ENCODE results near the gene RPLP2. TPM values are rescaled to one million over a fixed set of nuclear protein-coding genes. Genes with fewer than 3 reads are reported as not detected.

The RPLP2 gene
- total RNA-seq, 1 experiment from 2014 or later, result 3,468 TPM

GRCh38 chr11:774873-775592 lies 34.7 kb upstream of the RPLP2 start:
- Histone ChIP-seq H3K36me3 (ENCODE audit: control insufficient read depth, insufficient read depth, low read length) (no peaks in the 10 kb centered on the region), H3K27ac (ENCODE audit: low read length) (peak overlapping the region; percentile 93), H3K4me1 (ENCODE audit: control insufficient read depth, insufficient read depth, low read length) (peaks cover 42% of the 10 kb centered on the region), H3K4me3 (ENCODE audit: low read depth in 2 of 2, low read length in 2 of 2) (peak overlapping the region; percentile 89 to 96), H3K9me3 (ENCODE audit: control insufficient read depth, insufficient read depth, low read depth, low read length) (no peaks in the 10 kb centered on the region), H3K27me3 (ENCODE audit: control insufficient read depth, insufficient read depth, low read length) (no peaks in the 10 kb centered on the region)
- no peak for ATAC-seq
- in situ Hi-C loops (cut with HindIII; ENCODE audit: low pct_unique_long_range_greater_than_20kb, low sequenced_read_pairs), result no loop called here
- TF ChIP-seq TCF7L2 (IDR thresholded peaks at IDR 0.05; ENCODE audit: low read depth, low read length) (no peak), SIN3A (IDR thresholded peaks at IDR 0.05; ENCODE audit: borderline replicate concordance, insufficient read depth, low read depth, low read length) (0 out of 2 replicates have a peak, but pooled peaks have one; percentile 22), REST (IDR thresholded peaks at IDR 0.05; ENCODE audit: insufficient read depth in 1 of 2, low read depth in 2 of 2, low read length in 1 of 2) (no peak), POLR2AphosphoS5 (IDR thresholded peaks at IDR 0.05; ENCODE audit: low read depth, low read length) (no peak; the same call in none of the 2 replicates), CTCF (IDR thresholded peaks at IDR 0.05) (no peak)
- no TSS peak for BruUV-seq (replicated peaks)
- intact Hi-C loops (cut with micrococcal nuclease; ENCODE audit: unreplicated experiment), result no loop called here
- ChIA-PET CTCF (no interaction called here), POLR2A (interaction anchor here (0.5 to 0.8 kb wide), 2 partner anchors 9 to 15 kb away, joined by 3 to 4 read pairs; partner anchors contain the start of gene CEND1)
- no peak for DNase-seq (ENCODE audit: low read depth, low spot score)

- DNase-seq (ENCODE audit: low read depth, low spot score) (no peak), ATAC-seq (peak; percentile 1)
- H3K9me3 ChIP-seq (ENCODE audit: control insufficient read depth, insufficient read depth, low read depth, low read length), result no peaks in the 10 kb centered on the region
- intact Hi-C loops (cut with micrococcal nuclease; ENCODE audit: unreplicated experiment) (no loop called here), in situ Hi-C loops (cut with HindIII; ENCODE audit: low pct_unique_long_range_greater_than_20kb, low sequenced_read_pairs) (no loop called here)
- H3K27me3 ChIP-seq (ENCODE audit: control insufficient read depth, insufficient read depth, low read length), result no peaks in the 10 kb centered on the region
- peak overlapping the region; percentile 89 to 96 for H3K4me3 ChIP-seq (ENCODE audit: low read depth in 2 of 2, low read length in 2 of 2)
- POLR2A ChIA-PET, result interaction anchor here (1.0 kb wide), 1 partner anchor 128 kb away, joined by 3 read pairs; no protein-coding TSS in a partner anchor
- CTCF ChIA-PET, result no interaction called here
- H3K36me3 ChIP-seq (ENCODE audit: control insufficient read depth, insufficient read depth, low read length), result no peaks in the 10 kb centered on the region
- peaks cover 43% of the 10 kb centered on the region for H3K4me1 ChIP-seq (ENCODE audit: control insufficient read depth, insufficient read depth, low read length)
- no peak for TF ChIP-seq SIN3A (IDR thresholded peaks at IDR 0.05; ENCODE audit: borderline replicate concordance, insufficient read depth, low read depth, low read length)
- no peak for TF ChIP-seq CTCF (IDR thresholded peaks at IDR 0.05)
- no peak for TF ChIP-seq REST (IDR thresholded peaks at IDR 0.05; ENCODE audit: insufficient read depth in 1 of 2, low read depth in 2 of 2, low read length in 1 of 2)
- TF ChIP-seq POLR2AphosphoS5 (IDR thresholded peaks at IDR 0.05; ENCODE audit: low read depth, low read length), result no peak
- TF ChIP-seq TCF7L2 (IDR thresholded peaks at IDR 0.05; ENCODE audit: low read depth, low read length), result no peak
- peak overlapping the region; percentile 93 for H3K27ac ChIP-seq (ENCODE audit: low read length)
- no TSS peak for BruUV-seq (replicated peaks)
Measured at GRCh38 chr11:776263-776560, 33.6 kb upstream of the RPLP2 start.
